Fibroblast of peridontal ligament (primary cell): ENCODE results near the gene SERINC5.

Experiments used
- DNase-seq: peaks from one replicate; pipeline ENCODE4 v3.0.0-alpha.2; 2010; ENCODE audit errors: extremely low read depth

SERINC5 gene

DNA sequence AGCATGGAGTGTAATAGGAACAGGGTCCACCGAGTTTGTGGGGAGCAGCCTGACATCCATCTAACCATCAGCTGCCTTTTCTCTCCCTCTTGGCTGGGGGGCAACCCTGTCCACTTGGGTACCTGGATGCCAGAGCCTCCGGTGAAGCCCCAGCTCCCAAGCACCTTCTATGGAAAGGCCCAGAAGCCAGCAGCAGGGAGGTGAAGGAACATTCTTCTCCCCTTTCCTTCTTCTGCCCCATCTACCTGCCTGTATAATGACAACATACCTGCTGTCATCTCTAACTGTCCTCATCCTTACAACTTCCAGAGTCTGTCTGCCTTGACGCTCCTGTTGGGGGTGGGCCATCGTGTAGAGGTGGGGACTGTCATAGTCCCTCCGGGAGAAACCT, 187.6 kb downstream of the SERINC5 start:
- no peak for DNase-seq

DNA sequence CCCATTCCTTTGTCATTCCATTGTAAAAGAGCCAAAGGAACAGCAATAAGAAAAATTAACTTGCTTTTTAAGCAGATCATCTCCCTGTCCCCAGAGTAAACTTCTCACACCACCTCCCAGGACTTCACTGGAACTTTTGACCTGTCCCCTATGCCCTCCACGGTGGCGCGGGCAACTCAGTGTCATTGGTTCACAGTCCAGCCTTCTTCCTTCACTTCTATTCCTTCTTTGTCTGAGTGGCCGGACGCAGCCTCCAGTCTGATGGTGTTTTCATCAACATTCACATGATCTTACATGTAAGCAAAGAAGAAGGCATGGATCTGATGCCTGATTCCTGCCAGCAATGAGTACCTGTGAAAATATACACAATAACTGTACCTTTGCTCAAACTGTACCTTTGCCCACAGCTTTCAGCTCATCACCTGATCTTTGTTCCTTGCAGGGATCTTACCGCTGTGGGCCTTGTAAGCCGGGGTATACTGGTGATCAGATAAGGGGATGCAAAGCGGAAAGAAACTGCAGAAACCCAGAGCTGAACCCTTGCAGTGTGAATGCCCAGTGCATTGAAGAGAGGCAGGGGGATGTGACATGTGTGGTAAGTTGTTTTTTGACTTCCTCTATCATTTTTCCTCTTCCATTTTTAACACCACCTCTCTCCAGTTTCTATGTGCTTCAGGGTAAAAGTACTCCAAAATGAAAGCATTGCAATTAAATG, 188.2 kb downstream of the SERINC5 start:
- no peak for DNase-seq

DNA sequence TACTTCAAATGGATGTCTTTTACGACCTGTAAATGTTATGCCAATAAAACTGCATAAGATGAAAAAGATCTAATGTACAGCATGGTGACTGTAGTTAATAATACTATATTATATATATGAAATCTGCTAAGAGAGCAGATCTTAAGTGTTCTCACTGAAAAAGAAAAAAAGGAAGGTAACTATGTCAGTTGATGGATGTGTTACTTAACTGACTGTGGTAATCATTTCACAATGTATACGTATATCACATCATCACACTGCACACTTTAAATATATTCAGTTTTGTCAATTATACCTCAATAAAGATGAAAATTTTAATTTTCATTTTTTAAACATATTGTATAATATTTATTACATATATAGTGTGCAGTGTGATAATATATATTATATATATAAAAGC, 188.8 kb downstream of the SERINC5 start:
- no peak for DNase-seq

DNA sequence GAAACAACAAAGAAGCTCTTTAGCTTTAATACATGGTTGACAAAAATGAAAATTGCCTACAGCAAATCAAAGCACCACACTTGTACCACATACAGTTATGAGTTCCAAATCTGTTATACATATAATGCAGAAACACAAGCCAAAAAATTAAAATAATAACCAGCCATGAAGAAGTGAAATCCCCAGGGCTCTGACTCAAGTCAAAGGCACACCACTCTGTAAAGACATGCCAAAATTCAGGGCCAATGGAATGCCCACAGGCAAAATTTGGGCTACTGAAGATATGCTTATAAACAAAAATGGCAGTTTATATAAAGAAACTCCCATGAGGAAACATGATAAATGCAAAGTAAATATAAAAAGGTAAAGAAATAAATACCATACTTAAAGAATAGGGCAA, 191.7 kb downstream of the SERINC5 start:
- DNase-seq = peak; percentile 93
